ENCODE results near the gene NOP9. TPM values are rescaled to one million over a fixed set of nuclear protein-coding genes. Genes with fewer than 3 reads are reported as not detected.

Gene NOP9
- total RNA-seq, 1 donor from 2014 or later: 22.0 TPM

- TF ChIP-seq, protein P1, sequence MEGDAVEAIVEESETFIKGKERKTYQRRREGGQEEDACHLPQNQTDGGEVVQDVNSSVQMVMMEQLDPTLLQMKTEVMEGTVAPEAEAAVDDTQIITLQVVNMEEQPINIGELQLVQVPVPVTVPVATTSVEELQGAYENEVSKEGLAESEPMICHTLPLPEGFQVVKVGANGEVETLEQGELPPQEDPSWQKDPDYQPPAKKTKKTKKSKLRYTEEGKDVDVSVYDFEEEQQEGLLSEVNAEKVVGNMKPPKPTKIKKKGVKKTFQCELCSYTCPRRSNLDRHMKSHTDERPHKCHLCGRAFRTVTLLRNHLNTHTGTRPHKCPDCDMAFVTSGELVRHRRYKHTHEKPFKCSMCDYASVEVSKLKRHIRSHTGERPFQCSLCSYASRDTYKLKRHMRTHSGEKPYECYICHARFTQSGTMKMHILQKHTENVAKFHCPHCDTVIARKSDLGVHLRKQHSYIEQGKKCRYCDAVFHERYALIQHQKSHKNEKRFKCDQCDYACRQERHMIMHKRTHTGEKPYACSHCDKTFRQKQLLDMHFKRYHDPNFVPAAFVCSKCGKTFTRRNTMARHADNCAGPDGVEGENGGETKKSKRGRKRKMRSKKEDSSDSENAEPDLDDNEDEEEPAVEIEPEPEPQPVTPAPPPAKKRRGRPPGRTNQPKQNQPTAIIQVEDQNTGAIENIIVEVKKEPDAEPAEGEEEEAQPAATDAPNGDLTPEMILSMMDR (IDR thresholded peaks at IDR 0.05): no peak
- H3K27ac ChIP-seq: peak overlapping the region; percentile 58
- no peak overlapping the region for H3K4me3 ChIP-seq
- H3K9me3 ChIP-seq: no peaks in the 10 kb centered on the region
- peaks cover 13% of the 10 kb centered on the region for H3K36me3 ChIP-seq
- DNase-seq (peak; percentile 38), ATAC-seq (no peak)
- intact Hi-C loops (cut with DNase I): no loop called here
- peaks cover 12% of the 10 kb centered on the region for H3K4me1 ChIP-seq
- H3K27me3 ChIP-seq (ENCODE audit: low read depth): no peaks in the 10 kb centered on the region
These were observed 41.5 kb upstream of the NOP9 start for GRCh38 chr14:24258119-24258518.

- intact Hi-C loops (cut with DNase I): no loop called here
- Histone ChIP-seq H3K27me3 (ENCODE audit: low read depth) (no peaks in the 10 kb centered on the region), H3K9me3 (no peaks in the 10 kb centered on the region), H3K4me3 (no peak overlapping the region), H3K27ac (peak overlapping the region; percentile 58), H3K4me1 (peaks cover 12% of the 10 kb centered on the region), H3K36me3 (peaks cover 17% of the 10 kb centered on the region)
- ATAC-seq: peak in 1 of 2 donors; percentile 1
- no peak for DNase-seq
- TF ChIP-seq, protein P1 (IDR thresholded peaks at IDR 0.05): no peak
These were observed 40.9 kb upstream of the NOP9 start for GRCh38 chr14:24258548-24259265.

- Histone ChIP-seq H3K4me1 (peaks cover 12% of the 10 kb centered on the region), H3K27ac (peak overlapping the region; percentile 58), H3K27me3 (ENCODE audit: low read depth) (no peaks in the 10 kb centered on the region), H3K36me3 (peaks cover 22% of the 10 kb centered on the region), H3K9me3 (no peaks in the 10 kb centered on the region), H3K4me3 (no peak overlapping the region)
- DNase-seq (peak; percentile 80), ATAC-seq (peak; percentile 77 to 79)
- TF ChIP-seq, protein P1 (IDR thresholded peaks at IDR 0.05): no peak
- intact Hi-C loops (cut with DNase I): no loop called here
These were observed 40.2 kb upstream of the NOP9 start for GRCh38 chr14:24259282-24260025.

DNA sequence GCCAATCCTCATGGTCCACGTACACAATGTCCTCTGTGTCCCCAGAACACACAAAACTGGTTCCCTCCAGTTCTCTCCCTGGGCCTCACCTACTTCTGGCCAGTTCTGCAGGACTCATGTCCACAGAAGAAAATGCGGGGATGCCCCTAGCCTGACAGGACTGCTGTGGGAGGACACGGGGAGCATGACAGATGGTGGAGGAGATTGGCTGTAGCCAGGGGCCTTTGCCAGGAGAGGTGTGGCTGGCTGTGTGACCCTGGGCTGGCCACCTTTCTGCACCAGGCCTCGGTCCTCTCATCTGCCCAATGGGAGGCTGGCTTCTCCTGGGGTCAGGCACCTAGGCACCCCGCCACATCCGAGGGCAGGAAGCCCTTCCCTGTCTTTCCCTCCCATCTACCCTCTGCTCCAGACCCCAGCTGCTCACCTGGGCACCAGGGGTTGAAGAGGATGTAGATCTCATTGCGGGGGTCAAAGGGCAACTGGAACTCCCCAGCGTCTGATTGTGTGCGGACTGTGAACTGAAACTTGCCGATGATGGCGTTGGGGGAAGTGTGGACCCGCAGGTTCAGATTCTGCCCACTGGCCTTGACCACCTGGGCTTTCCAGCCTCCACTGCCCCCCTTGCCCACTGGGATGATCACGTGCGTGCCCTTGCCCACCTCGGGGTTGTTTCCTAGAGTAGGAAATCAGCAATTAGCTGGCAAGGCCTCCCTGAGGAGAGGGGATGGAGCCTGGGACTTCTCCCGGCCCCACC, 39.4 kb upstream of the NOP9 start:
- H3K9me3 ChIP-seq: no peaks in the 10 kb centered on the region
- intact Hi-C loops (cut with DNase I): no loop called here
- H3K36me3 ChIP-seq: peaks cover 18% of the 10 kb centered on the region
- TF ChIP-seq, protein P1 (IDR thresholded peaks at IDR 0.05): no peak
- ATAC-seq (peak; percentile 22 to 51), DNase-seq (peak; percentile 31)
- no peak overlapping the region for H3K4me3 ChIP-seq
- peaks cover 12% of the 10 kb centered on the region for H3K4me1 ChIP-seq
- no peak overlapping the region for H3K27ac ChIP-seq
- H3K27me3 ChIP-seq (ENCODE audit: low read depth): no peaks in the 10 kb centered on the region

- Histone ChIP-seq H3K9me3 (no peaks in the 10 kb centered on the region), H3K27me3 (ENCODE audit: low read depth) (no peaks in the 10 kb centered on the region), H3K4me1 (peaks cover 12% of the 10 kb centered on the region), H3K27ac (no peak overlapping the region), H3K4me3 (no peak overlapping the region), H3K36me3 (peaks cover 19% of the 10 kb centered on the region)
- DNase-seq: no peak
- no peak for ATAC-seq
- TF ChIP-seq, protein P1 (IDR thresholded peaks at IDR 0.05): no peak
- intact Hi-C loops (cut with DNase I): no loop called here
These were observed 38.9 kb upstream of the NOP9 start for GRCh38 chr14:24260780-24261157.
